ENCODE measurements around the gene OPN5. TPM values are rescaled to one million over a fixed set of nuclear protein-coding genes. Genes with fewer than 3 reads are reported as not detected.

OPN5 gene
- total and polyA plus RNA-seq, 2 experiments from 2014 or later: not detected

- Histone ChIP-seq H3K27ac (ENCODE audit: low read depth) (no peak overlapping the region), H3K27me3 (ENCODE audit: insufficient read depth) (no peaks in the 10 kb centered on the region), H3K36me3 (ENCODE audit: insufficient read depth) (no peaks in the 10 kb centered on the region), H3K4me2 (no peak overlapping the region), H3K4me1 (ENCODE audit: insufficient read depth) (no peaks in the 10 kb centered on the region), H3K9me2 (ENCODE audit: insufficient read depth) (peaks cover 4% of the 10 kb centered on the region; the same call in 1 of the 2 replicates), H3K79me2 (replicated peaks; ENCODE audit: insufficient read depth) (no peaks in the 10 kb centered on the region), H3F3A (replicated peaks; ENCODE audit: low read depth) (no peaks in the 10 kb centered on the region), H4K20me1 (replicated peaks; ENCODE audit: insufficient read depth) (no peaks in the 10 kb centered on the region), H3K4me3 (no peak overlapping the region), H2AFZ (no peak overlapping the region)
- Mint-ChIP-seq H3K27me3 (ENCODE audit: insufficient read depth, low read depth, poor library complexity) (no peaks in the 10 kb centered on the region), H3K36me3 (ENCODE audit: low read depth) (no peaks in the 10 kb centered on the region), H3K4me1 (peaks cover 11% of the 10 kb centered on the region), H3K4me3 (no peak overlapping the region), H3K27ac (no peak overlapping the region), H3K9me3 (no peaks in the 10 kb centered on the region)
- no peak for TF ChIP-seq REST (IDR thresholded peaks at IDR 0.05; ENCODE audit: unreplicated experiment)
- no peak for TF ChIP-seq ZNF331 (CRISPR knock-in tag; IDR thresholded peaks at IDR 0.05; ENCODE audit: low read depth)
- no peak for TF ChIP-seq ZNF462 (CRISPR knock-in tag; IDR thresholded peaks at IDR 0.05)
- no peak for TF ChIP-seq CREB1 (CRISPR knock-in tag; IDR thresholded peaks at IDR 0.05; ENCODE audit: low read depth)
- no peak for TF ChIP-seq NANOG (IDR thresholded peaks at IDR 0.05; ENCODE audit: borderline replicate concordance)
- TF ChIP-seq POLR2AphosphoS5 (IDR thresholded peaks at IDR 0.05; ENCODE audit: low read depth): no peak
- TF ChIP-seq EZH2phosphoT487 (IDR thresholded peaks at IDR 0.05; ENCODE audit: unreplicated experiment): no peak
- no peak for TF ChIP-seq ETS1 (IDR thresholded peaks at IDR 0.05)
- TF ChIP-seq ZNF114 (CRISPR knock-in tag; IDR thresholded peaks at IDR 0.05): no peak
- TF ChIP-seq JUNB (IDR thresholded peaks at IDR 0.05; ENCODE audit: unreplicated experiment): no peak
- no peak for TF ChIP-seq STAT1 (IDR thresholded peaks at IDR 0.05; ENCODE audit: unreplicated experiment)
- no peak for TF ChIP-seq EZH2 (IDR thresholded peaks at IDR 0.05; ENCODE audit: low read depth, unreplicated experiment)
- ATAC-seq: no peak
- DNase-seq (ENCODE audit: low spot score): no peak
Measured at GRCh38 chr6:47854971-47855370, 73.1 kb downstream of the OPN5 start.

Data from GM23338 (cell line).